NCI-H146 (cell line): Measurements from ENCODE around the gene BARX2.

Source experiments
- DNase-seq: peaks from one replicate; lab custom pipeline; 2025; lab: John Stamatoyannopoulos, UW

BARX2 gene

DNA sequence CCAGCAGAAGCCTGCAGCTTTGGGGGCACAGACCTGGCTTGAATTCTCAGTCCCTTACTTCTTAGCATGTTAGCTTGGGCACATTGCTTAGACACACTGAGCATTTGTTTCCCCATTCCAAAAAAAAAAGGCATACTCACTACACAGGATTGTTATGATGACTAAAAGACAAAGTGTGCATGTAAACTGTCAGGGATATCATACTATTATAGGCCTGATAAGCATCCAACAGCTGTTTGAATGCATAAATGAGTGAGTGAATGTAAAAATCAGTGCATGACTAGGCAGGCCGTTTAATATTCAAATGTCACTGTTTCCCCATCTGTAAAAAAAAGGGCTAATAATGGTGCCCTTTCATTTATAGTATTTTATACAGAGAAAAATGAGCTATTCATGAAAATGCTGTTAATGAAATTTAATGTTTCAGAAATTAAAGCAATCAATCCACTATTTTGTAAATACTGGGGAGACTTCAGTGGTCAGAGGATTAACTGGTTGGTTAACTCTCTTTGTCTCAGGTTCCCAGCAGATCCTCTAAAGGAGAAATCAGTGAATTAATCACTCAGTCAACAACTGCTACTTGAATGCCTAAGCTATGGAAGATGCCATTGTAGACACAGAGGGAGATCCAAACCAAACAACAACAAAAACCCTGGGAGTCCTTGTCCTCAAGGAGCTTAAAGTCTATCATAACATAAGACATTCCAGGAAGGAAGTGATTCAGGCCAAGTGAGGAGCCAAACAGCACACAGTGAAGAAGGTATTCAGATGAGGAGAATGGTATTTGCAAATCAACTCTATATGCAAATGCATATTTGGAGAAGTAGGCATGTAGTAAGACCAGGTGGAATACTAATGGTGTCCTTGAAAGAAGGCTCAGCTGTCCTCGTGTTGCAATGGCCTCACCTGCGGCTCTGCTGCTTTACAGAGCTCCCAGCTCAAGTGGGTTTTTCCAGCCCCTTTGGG lies 26.8 kb downstream of the BARX2 start:
- DNase-seq, result no peak

DNA sequence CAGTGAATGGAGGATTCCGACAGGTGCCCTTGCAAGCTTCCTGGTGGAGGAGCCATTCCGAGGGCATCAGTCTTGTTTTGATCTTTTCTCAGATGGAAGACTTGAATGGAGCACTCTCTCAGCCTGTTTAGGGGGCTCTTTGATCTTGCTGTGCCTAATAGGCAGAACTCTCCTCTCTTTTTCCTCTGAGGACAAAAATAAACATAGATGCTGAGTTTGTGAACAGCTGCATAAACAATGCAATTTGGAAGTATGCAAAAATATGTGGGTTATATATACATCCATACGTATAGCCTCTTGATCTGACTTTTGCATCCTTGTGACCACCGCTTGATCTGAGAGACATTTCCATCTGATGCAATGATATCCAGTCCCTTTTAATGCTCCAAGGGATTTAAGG lies 29.1 kb downstream of the BARX2 start:
- DNase-seq, result no peak

DNA sequence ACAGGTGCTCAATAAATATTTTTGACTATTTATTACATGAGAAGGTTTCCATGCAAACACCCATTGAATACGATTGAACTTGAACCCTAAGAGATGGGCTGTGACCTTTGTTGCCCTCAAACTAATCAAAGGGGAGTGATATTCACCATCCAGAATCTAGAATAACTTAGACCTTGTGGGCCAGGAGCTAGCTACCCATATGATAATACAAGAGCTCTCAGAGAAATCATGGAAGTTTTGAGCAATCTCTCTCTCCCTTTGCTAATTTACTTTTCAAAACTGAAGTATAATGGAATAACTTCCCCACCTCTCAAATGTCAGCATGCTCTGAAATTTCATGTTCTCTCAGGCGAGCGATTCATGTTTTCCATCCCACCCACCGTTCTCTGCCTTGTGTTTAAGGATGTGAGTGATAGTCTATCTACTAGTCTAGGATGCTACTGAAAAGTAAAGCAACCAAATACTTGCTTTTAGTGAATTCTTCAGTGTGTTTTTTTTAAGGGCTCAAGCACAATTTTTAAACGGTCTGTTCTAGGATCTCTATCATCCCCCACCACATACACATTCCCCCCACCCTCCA lies 33.3 kb downstream of the BARX2 start:
- no peak for DNase-seq

DNA sequence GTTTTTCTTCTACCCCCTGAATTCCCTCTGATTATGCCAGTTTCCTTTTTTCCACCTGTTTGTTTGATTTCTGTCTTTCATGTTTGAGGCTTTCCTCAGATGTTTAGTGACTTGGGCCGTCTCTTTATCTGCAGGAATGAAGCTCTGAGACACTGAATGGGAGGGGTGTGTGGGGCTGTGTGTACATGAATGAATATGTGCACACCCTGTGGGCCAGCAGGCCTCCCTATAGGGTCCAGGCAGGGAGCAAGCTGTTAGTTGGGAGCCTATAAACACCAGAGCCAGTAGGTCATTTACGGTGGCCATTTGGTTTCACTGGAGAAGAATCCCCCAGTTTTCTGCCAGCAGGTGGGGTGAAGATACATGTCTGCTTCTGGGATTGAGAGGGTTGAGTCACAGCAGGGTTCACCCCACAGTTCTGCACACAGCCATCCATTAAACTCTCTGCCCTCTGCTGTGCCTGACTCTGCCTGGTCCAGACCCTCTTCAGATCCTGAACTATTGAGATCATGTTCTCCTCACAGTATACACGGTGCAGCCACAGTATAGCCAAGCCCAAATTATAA lies 34.8 kb downstream of the BARX2 start:
- no peak for DNase-seq

DNA sequence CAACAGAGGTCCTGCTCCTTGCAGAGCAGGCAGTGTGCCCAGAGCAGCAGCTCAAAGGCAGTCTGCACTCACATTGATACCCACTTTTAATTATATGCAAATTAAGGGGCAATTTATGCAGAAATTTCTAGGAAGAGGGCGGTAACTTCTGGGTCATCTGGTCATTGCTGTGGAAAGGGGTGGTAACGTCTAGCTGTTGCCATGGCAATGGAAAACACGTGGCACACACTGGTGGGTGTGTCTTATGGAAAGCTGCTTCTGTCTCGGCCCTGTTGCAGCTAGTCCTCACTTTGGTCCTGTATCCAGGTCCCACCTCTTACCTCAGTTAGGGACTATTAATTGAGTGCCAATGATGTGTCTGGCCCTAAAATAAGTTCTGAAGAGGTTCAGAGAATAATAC lies 36.8 kb downstream of the BARX2 start:
- no peak for DNase-seq

DNA sequence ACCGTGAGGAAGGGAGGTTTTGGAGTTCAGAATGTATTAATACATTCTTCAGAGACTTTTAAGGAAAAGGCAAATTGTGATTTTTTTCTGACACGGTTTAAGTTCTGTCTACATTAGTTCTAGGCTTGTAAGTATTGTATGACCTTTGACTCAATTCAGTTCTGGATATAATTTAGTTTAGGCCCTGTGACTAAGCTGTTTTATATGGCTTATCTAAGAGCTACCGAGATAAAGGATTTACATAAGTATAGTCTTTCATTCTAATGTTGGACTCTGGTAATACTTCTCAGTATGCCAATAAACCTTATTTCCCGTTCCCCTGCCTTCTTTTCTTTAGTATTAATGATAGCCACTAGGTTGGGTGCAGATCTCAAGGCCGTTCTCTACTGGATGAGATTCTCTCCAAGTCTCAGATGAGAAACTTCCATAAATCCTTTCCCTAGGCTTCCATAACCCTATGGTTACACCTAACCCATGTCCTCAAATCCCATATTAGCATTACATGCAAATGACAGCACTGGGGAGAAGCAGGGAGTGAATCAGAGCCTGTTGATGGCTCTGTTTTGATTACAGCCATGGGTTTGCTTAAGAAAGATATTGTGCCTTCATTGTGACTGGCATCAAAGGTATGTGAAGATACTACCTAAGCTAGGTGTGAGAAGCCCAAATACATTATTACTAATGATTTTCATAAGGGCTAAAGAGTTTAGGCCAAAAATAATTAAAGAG lies 38.7 kb downstream of the BARX2 start:
- DNase-seq, result no peak

DNA sequence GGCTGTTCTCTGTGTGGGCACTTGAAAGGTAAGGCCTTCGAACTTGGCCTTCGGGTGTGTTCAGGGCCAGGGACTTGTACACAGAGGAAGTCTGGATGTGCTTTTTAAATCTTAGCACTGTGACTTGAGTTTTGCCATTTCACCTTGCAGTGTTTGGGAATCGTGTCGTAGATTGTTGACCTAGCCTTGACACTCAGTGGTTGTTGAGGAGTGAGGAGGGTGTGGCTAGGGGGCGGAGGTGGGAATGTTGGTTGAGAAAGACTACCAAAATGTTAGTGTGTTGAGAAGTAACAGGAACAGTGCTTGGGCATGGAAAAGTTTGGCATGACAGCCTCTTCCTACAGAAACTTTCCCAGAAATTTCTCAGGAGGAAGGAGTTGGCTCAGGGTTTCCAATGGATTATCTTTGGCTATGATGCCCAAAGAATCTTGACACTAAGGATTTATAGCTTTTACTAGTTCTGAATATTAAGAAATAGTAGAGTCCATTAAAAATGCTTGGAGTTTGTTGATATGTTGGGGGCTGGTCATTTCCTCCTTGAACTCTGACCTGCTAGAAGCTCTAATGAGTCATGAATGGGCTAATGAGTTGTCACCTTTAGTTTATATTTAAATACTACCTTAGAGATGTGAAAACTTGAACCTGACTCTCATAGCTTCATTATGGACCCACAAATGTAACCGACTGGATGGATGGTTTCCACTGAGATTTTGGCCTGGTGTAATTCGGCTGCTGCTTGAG lies 40.6 kb downstream of the BARX2 start:
- DNase-seq, result no peak

DNA sequence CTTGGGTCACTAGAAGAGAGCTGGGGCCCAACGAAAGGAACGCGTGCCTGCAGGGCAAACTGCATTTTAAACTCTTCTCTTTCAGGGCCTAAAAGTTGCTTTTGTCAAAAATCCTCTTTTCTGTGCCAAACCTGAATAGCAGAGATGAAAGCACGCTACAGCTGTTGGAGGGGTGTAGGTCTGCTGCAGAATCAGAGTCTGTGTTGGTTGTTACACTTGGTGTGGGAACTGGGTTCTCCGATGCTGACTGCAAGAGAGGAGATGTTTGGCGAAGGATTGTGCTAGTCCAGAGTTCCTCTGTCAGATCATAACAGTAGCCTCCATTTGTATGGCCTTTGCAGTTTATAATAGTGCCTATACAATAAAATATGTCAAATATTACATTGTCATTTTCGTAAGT lies 41.8 kb downstream of the BARX2 start:
- no peak for DNase-seq

DNA sequence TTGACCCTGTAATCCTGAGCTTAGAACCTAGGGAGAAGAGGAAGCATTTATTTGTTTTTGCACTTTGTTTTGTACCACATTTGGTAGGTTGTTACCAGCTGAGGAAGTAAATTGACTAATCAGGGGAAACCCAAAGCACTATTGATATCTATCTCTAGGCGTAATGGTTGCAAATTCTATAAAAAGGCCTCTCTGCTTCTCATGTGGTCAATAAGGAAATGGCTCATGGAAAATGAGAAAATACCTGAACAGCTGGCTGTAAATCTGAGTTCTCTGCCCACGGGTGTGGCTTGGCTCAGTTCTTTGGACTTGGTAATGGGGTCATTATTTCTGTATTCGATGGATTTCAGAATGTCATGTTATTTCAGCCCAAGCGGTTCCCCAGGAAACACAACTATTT lies 42.4 kb downstream of the BARX2 start:
- no peak for DNase-seq

DNA sequence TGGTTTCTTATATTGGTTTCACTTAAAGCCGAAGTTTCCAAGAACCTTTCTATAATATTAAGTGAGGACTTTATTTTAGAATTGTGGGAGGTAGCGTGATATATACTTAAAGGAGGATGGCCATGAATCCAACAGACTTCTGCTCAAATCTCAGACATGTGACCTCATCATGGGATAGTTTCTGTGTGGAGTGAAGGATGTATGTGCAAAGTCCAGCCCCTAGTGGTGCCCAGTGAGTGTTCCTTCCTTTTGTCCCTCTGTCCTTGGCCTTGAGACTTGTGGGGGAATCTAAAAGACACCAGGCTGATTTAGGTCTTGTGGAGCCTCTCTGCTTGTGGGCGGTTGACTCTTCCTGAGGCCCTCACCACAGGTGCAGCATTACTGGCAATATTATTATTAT lies 43.7 kb downstream of the BARX2 start:
- no peak for DNase-seq

DNA sequence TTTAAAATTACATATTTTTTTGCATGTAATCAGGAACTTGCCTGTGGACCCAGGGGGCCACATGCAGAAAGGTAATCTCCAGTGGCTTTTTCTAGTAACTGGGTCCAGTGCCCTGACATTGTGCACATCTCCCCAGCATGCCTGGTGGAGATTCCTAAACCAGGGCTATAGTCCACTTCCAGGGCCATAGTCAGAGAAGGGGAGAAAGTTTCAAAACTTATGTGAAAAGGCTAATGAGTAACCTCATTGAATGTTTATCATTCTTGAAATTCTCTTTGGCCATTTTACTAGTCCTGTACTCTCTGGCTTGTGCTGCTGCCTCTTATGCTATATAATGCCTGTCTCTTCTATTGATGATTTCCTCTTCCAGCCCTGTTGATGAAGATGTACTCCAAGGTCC lies 47.8 kb downstream of the BARX2 start:
- no peak for DNase-seq

DNA sequence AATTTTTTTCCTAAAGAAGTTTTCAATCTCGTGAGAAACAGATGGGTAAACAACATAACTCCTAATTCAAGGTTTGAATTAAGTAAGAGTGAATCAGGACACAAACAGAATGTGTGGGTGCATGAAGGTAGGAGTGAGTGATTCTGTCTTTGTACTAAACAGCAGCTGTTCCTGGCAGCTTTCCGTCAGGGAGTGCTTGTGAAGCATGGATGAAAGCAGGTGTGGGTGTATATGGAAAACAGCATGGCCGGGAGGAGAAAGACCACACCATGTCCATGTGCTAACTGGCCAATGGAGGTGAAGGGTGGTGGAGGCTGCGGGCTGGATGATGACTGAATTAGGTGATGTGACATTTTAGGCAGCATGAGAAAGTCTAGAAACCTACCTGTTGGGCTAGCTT lies 49.6 kb downstream of the BARX2 start:
- no peak for DNase-seq

DNA sequence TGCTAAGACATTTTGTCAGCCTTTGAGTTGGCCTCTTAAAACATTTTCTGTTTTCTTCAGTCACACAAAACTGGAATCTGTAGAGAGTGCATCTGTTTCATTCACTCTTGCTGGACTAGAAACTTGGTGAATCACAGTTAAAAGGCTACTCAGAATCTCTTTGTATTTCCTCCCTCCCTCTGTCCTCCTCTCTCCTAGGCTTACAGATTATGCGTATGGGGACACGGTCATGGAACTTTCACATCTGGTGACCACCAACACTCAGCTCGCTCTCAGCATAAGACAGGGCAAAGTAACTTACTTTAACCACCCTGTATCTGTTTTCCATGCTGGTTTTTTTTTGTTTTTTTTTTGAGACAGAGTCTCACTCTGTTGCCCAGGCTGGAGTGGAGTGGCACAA lies 50.4 kb downstream of the BARX2 start:
- DNase-seq, result no peak

DNA sequence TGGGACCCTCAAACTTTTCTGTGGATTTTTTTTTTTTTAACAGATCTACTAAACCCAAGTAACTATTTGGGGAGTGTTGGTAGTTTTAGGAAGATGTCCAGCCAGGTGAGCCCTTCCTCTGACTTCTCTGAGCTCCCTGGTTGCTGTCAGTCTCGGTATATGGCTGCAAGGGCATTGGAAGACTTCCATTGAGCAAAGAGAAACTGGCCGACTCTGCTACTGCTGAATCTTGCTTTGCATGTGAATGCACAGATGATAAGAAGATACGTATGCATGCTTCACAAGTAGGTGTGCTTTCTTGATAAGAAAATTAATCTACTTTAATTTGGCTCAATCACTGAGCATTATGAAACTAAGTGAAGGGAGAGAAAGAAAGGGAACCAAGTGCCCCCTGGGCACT lies 51.1 kb downstream of the BARX2 start:
- DNase-seq, result no peak

DNA sequence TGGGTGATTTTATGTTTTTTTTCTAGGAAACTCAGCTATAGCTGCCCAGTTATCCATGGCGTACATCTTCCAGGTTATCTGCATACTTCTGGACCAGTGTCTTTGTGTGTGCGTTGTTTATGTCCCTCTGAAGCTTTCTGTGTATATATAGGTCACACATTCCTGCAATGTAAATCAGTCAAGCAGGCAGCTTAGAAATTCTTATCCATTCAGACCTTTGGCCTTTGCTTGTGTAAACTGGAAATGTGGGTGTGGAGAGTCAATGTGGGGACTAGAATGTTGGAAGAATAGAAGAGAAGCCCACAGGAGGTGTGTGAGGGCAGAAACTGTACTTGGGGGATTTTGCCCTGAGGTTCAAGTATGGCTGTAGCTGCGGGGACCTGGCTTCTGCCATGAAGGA lies 51.7 kb downstream of the BARX2 start:
- DNase-seq, result no peak

DNA sequence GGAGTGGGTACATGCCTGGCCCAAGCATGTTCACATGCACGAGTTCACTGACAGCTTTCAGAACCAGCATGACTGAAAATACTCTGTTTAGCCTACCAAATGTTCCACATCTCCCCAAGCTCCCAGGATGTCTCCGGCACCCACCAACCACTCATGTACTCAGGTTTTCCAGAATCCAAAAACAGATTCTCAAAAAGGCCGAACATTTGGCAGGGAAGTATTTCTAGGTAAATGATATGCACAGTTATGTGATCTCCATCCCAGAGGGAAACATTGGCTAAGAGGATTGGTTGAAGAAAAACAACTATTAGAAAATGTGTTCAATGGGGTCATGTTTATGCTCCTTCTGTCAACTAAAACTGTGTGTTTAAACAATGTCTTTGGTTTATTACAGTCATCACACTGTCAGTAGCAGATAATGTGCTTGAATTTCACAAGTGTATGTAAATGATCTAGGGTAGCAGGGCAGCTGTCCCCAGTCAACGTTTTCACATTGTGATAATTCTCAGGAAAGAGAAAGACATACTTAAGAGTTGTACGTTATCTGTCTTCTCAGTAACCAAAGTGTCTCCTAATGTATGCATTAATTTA lies 52.3 kb downstream of the BARX2 start:
- DNase-seq, result no peak

DNA sequence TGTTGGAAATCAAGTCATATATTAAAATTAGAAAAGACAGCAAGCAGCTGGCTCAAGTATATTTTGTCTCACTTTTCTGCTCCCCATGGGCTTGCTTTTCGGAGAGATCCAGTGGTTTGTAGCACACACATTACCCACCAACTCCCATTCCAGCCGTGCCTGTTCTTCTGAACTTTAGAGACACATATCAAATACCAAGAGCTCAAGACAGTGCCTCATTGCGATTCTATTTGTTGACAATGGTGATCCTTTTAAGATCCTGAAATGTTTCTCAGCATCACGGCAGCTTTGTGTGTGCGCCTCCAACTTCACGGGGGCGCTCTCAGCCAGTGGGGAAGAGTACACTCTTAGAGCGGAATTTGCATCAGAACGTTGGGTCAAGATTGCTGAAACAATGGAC lies 52.9 kb downstream of the BARX2 start:
- no peak for DNase-seq

DNA sequence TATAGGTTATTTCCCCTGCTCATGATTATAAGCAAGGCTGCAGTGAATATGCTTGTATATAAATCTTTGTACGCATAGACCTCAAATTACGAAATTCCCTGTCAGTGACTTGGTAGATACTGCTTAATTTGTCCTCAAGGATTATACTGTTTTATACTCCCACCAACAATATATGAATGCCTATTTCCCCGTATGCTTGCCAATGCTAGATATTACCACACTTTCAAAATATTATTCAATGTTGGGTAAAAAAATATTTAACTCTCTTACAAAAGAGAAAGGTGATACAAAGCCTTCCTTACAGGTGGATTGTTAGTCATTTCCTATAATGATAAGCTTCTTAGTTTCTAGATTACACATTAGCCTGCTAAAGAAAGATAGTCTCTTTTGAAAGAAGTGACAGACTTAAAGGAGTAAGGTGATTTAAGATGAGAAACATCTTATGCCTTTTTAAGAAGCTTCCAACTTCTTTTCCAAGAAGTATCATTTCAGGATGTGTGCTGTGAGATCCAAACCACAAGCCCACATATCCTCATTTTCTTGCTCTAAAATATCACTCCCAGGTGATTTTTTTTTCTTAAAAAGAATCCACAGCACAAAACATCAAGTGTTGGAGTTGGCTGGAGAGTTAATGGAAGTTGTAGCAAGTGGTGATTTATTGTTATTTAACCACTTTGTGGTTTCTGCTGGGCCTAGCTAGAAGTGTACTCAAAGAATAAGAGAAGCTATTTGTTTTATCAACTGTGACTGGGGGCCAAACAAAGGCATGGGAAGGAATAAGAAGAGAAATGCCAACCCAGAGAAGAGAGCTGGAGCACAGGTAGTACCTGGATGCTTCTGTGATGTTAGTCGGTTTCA lies 59.2 kb downstream of the BARX2 start:
- DNase-seq, result no peak

DNA sequence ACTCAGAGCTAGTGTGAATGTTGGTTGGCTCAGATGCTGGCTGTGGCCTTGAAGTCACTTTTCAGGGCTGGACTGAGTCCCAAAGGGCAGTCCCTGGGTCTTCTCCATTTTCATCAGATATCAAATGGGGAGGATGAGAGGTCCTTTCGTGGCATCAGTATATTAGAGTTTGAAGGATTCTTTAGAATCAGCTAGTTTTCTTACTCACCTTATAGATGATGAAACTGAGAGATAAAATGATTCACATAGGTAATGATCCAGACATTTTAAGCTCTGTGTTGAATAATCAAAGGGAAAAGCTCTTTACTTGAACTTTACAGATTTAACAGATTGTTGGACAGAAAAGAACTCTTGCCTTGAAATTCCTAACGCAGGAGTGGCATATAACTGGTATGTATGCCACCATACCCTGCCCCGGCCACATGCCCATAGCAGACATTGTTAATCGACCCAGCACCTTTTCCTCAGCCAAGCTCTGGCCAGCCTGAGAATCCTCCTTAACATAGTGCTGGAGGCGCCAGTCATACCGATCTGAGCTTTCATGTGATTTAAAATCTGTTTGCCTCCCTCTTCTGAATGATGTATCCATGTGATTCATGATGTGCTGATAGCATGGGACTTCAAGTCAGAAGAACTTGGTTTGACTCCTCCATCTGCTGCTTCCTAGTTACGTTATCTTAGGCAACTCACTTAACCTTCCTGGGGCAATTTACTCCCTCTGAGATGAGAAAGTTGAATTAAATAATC lies 60.0 kb downstream of the BARX2 start:
- DNase-seq, result no peak

DNA sequence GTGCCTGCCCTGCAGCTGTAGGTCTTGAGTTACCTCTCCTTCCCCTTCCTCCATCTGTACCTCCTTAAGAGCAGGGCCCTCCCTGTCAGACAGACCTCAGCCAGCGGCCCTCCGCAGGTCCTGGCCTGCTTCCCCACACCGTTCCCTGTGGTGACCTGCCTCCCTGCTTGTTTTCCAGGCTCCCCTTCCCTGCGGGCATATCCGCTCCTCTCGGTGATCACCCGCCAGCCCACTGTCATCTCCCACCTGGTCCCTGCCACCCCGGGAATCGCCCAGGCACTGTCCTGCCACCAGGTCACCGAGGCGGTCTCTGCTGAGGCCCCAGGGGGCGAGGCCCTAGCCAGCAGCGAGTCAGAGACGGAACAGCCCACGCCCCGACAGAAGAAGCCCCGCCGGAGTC lies 60.9 kb downstream of the BARX2 start:
- no peak for DNase-seq
